ENCODE data around the gene FLYWCH2.
A peak's percentile ranks its signal among the peaks of the same experiment; 100 is the strongest.

The FLYWCH2 gene

GRCh38 chr16:2855536-2855935 lies 27.5 kb upstream of the FLYWCH2 start:
- H3K4me3 ChIP-seq (ENCODE audit: low read depth, low read length) = no peak overlapping the region
- peaks cover 7% of the 10 kb centered on the region; the same call in 1 of the 2 replicates for H3K27me3 ChIP-seq (ENCODE audit: insufficient read depth, low read length)
- H3K4me1 ChIP-seq (ENCODE audit: control insufficient read depth, insufficient read depth, low read length, unreplicated experiment) = no peaks in the 10 kb centered on the region
- no peak overlapping the region for H2AFZ ChIP-seq (ENCODE audit: low read length, unreplicated experiment)
- H3K27ac ChIP-seq (ENCODE audit: low read depth, low read length) = no peak overlapping the region
- no peaks in the 10 kb centered on the region for H3K79me2 ChIP-seq (ENCODE audit: control insufficient read depth, insufficient read depth, low read length, unreplicated experiment)
- no peaks in the 10 kb centered on the region for H3K36me3 ChIP-seq (ENCODE audit: insufficient read depth, low read length)

DNA sequence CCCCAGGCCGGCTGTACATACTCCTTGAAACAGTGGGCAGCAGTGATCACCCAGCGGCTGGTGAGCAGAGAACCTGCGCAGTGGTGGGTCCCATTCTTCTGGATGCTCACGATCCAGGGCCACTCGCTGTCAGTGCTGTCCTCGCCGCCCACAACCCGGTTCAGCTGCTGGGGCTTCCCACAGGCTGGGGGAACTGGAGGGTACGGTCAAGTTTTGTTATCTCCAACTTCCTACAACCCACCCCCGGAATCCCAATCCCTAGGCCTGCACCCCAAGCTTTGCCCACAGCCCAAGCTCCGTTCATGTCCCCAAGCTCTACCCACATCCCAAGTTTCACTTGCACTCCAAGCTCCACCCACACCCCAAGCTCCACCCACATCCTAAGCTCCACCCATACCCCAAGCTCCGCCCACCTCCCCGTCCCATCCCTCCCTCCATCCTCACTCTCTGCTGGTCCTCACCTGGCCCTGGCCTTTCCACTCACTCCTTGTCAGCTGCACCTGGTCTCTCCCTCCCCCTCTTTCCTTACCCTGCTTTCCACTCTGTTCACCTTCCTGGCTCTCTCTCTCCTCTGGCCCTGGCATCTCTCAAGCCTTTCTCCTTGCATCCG lies 26.8 kb upstream of the FLYWCH2 start:
- no peak overlapping the region for H3K4me3 ChIP-seq (ENCODE audit: low read depth, low read length)
- no peak overlapping the region for H2AFZ ChIP-seq (ENCODE audit: low read length, unreplicated experiment)
- H3K27me3 ChIP-seq (ENCODE audit: insufficient read depth, low read length) = peaks cover 7% of the 10 kb centered on the region; the same call in 1 of the 2 replicates
- no peak overlapping the region for H3K27ac ChIP-seq (ENCODE audit: low read depth, low read length)
- no peaks in the 10 kb centered on the region for H3K36me3 ChIP-seq (ENCODE audit: insufficient read depth, low read length)
- no peaks in the 10 kb centered on the region for H3K4me1 ChIP-seq (ENCODE audit: control insufficient read depth, insufficient read depth, low read length, unreplicated experiment)
- no peaks in the 10 kb centered on the region for H3K79me2 ChIP-seq (ENCODE audit: control insufficient read depth, insufficient read depth, low read length, unreplicated experiment)

DNA sequence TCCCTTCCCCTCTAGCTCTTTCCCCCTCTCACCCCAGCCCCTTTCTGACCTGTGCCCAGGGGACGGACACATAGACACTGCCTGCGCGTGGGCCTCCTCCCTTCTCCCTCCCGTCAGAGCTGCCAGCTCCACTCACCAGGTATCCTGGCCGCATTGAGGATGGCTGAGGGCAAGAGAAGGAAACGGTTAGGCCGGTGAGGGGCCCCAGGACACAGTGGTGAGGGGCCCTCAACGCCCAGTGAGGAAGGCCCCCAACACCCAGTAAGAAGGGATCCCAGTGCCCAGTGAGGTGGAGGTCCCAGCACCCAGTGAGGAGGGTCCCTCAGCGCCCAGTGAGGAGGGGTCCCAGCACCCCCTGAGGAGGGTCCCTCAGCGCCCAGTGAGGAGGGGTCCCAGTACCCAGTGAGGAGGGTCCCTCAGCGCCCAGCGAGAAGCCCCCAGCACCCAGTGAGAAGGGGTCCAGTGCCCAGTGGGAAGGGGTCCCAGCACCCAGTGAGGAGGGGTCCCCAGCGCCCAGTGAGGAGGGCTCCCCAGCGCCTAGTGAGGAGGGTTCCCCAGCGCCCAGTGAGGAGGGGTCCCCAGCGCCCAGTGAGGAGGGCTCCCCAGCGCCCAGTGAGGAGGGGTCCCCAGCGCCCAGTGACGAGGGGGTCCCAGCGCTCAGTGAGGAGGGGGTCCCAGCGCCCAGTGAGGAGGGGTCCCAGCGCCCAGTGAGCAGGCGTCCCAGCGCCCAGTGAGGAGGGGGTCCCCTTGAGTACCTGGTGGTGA lies 26.1 kb upstream of the FLYWCH2 start:
- Histone ChIP-seq H3K4me3 (ENCODE audit: low read depth, low read length) (no peak overlapping the region), H3K79me2 (ENCODE audit: control insufficient read depth, insufficient read depth, low read length, unreplicated experiment) (no peaks in the 10 kb centered on the region), H3K27ac (ENCODE audit: low read depth, low read length) (no peak overlapping the region), H3K36me3 (ENCODE audit: insufficient read depth, low read length) (no peaks in the 10 kb centered on the region), H2AFZ (ENCODE audit: low read length, unreplicated experiment) (no peak overlapping the region), H3K4me1 (ENCODE audit: control insufficient read depth, insufficient read depth, low read length, unreplicated experiment) (no peaks in the 10 kb centered on the region), H3K27me3 (ENCODE audit: insufficient read depth, low read length) (peaks cover 7% of the 10 kb centered on the region; the same call in 1 of the 2 replicates)

- H3K79me2 ChIP-seq (ENCODE audit: control insufficient read depth, insufficient read depth, low read length, unreplicated experiment) = no peaks in the 10 kb centered on the region
- no peaks in the 10 kb centered on the region for H3K36me3 ChIP-seq (ENCODE audit: insufficient read depth, low read length)
- H3K4me1 ChIP-seq (ENCODE audit: control insufficient read depth, insufficient read depth, low read length, unreplicated experiment) = no peaks in the 10 kb centered on the region
- peak within 1 kb of the TSS; percentile 38; the same call in 1 of the 2 replicates for H3K4me3 ChIP-seq (ENCODE audit: low read depth, low read length)
- H3K27me3 ChIP-seq (ENCODE audit: insufficient read depth, low read length) = peaks cover 7% of the 10 kb centered on the region; the same call in 1 of the 2 replicates
- H3K27ac ChIP-seq (ENCODE audit: low read depth, low read length) = no peak within 1 kb of the TSS
- H2AFZ ChIP-seq (ENCODE audit: low read length, unreplicated experiment) = peak within 1 kb of the TSS; percentile 29
These were observed 25.4 kb upstream of the FLYWCH2 start, which contains the start of gene PRSS22 for GRCh38 chr16:2857451-2858244. Gene PRSS22 (minus strand): TSS chr16:2858170. CDS start chr16:2858104, 66 bp downstream.

DNA sequence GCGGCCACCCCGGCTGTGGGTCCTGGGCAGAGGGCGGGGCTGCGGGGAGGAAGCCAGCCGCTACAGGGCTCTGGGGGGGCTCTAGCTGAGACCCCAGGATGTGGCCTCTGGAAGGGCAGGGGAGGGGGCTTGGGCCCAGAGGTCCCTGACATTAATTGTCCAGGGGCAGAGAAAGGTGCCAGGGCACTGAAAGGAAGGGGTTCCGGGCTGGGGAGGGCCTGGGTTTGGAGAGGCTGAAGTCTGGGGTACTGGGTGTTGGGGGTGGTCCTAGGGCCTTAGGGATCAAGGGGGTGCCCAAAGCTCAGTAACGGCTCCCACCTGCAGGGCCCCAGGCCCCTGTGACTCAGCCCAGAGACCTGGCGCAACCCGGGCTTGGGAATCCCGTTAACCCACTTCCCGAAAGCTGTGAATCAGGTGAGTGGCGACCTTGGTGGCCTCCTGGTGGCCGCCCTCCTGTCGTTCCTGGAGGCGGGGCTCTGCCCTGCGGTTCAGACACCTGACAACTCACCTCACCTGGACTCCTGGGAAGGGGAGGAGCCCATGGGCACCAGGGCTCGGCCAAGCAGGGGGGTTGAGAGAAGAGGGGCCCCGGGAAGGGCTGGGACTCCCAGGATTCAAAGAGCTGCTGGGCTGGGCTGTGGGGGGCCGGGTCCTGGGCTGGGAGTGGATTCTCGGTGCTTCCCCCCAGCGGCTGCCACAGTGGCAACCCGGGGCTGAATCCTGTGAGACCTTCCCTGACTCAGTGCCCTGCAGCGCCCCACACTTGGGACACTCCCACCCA lies 24.6 kb upstream of the FLYWCH2 start:
- H3K27ac ChIP-seq (ENCODE audit: low read depth, low read length) = no peak overlapping the region
- no peak overlapping the region for H3K4me3 ChIP-seq (ENCODE audit: low read depth, low read length)
- H3K4me1 ChIP-seq (ENCODE audit: control insufficient read depth, insufficient read depth, low read length, unreplicated experiment) = no peaks in the 10 kb centered on the region
- H3K27me3 ChIP-seq (ENCODE audit: insufficient read depth, low read length) = peaks cover 7% of the 10 kb centered on the region; the same call in 1 of the 2 replicates
- no peak overlapping the region for H2AFZ ChIP-seq (ENCODE audit: low read length, unreplicated experiment)
- no peaks in the 10 kb centered on the region for H3K79me2 ChIP-seq (ENCODE audit: control insufficient read depth, insufficient read depth, low read length, unreplicated experiment)
- H3K36me3 ChIP-seq (ENCODE audit: insufficient read depth, low read length) = no peaks in the 10 kb centered on the region

GRCh38 chr16:2859686-2860265 lies 23.2 kb upstream of the FLYWCH2 start:
- no peak overlapping the region for H3K4me3 ChIP-seq (ENCODE audit: low read depth, low read length)
- H3K79me2 ChIP-seq (ENCODE audit: control insufficient read depth, insufficient read depth, low read length, unreplicated experiment) = no peaks in the 10 kb centered on the region
- H2AFZ ChIP-seq (ENCODE audit: low read length, unreplicated experiment) = no peak overlapping the region
- peaks cover 7% of the 10 kb centered on the region; the same call in 1 of the 2 replicates for H3K27me3 ChIP-seq (ENCODE audit: insufficient read depth, low read length)
- H3K27ac ChIP-seq (ENCODE audit: low read depth, low read length) = no peak overlapping the region
- H3K36me3 ChIP-seq (ENCODE audit: insufficient read depth, low read length) = no peaks in the 10 kb centered on the region
- H3K4me1 ChIP-seq (ENCODE audit: control insufficient read depth, insufficient read depth, low read length, unreplicated experiment) = no peaks in the 10 kb centered on the region

GRCh38 chr16:2860826-2861567 lies 22.0 kb upstream of the FLYWCH2 start:
- Histone ChIP-seq H2AFZ (ENCODE audit: low read length, unreplicated experiment) (no peak overlapping the region), H3K4me3 (ENCODE audit: low read depth, low read length) (no peak overlapping the region), H3K27ac (ENCODE audit: low read depth, low read length) (no peak overlapping the region), H3K79me2 (ENCODE audit: control insufficient read depth, insufficient read depth, low read length, unreplicated experiment) (no peaks in the 10 kb centered on the region), H3K4me1 (ENCODE audit: control insufficient read depth, insufficient read depth, low read length, unreplicated experiment) (no peaks in the 10 kb centered on the region), H3K36me3 (ENCODE audit: insufficient read depth, low read length) (no peaks in the 10 kb centered on the region), H3K27me3 (ENCODE audit: insufficient read depth, low read length) (peaks cover 7% of the 10 kb centered on the region; the same call in 1 of the 2 replicates)

GRCh38 chr16:2865651-2866050 lies 17.4 kb upstream of the FLYWCH2 start:
- H3K27me3 ChIP-seq (ENCODE audit: insufficient read depth, low read length) = no peaks in the 10 kb centered on the region
- peaks cover 7% of the 10 kb centered on the region for H3K4me1 ChIP-seq (ENCODE audit: control insufficient read depth, insufficient read depth, low read length, unreplicated experiment)
- H3K27ac ChIP-seq (ENCODE audit: low read depth, low read length) = no peak overlapping the region
- no peak overlapping the region for H2AFZ ChIP-seq (ENCODE audit: low read length, unreplicated experiment)
- no peak overlapping the region for H3K4me3 ChIP-seq (ENCODE audit: low read depth, low read length)
- H3K36me3 ChIP-seq (ENCODE audit: insufficient read depth, low read length) = no peaks in the 10 kb centered on the region
- no peaks in the 10 kb centered on the region for H3K79me2 ChIP-seq (ENCODE audit: control insufficient read depth, insufficient read depth, low read length, unreplicated experiment)

GRCh38 chr16:2866431-2866830 lies 16.6 kb upstream of the FLYWCH2 start:
- Histone ChIP-seq H2AFZ (ENCODE audit: low read length, unreplicated experiment) (no peak overlapping the region), H3K79me2 (ENCODE audit: control insufficient read depth, insufficient read depth, low read length, unreplicated experiment) (no peaks in the 10 kb centered on the region), H3K4me1 (ENCODE audit: control insufficient read depth, insufficient read depth, low read length, unreplicated experiment) (peaks cover 7% of the 10 kb centered on the region), H3K4me3 (ENCODE audit: low read depth, low read length) (no peak overlapping the region), H3K27me3 (ENCODE audit: insufficient read depth, low read length) (no peaks in the 10 kb centered on the region), H3K27ac (ENCODE audit: low read depth, low read length) (no peak overlapping the region), H3K36me3 (ENCODE audit: insufficient read depth, low read length) (no peaks in the 10 kb centered on the region)

All from ACC112 (cell line).